ENCODE measurements around the gene MEF2B. TPM values are rescaled to one million over a fixed set of nuclear protein-coding genes. Genes with fewer than 3 reads are reported as not detected.

MEF2B gene
- total RNA-seq (2021; ENCODE audit: unreplicated experiment) = 1.1 TPM
- polyA plus RNA-seq (2012; ENCODE audit: insufficient read length) = 0.68 TPM
- percentile 37 among the genes with signal in this experiment for Bru-seq, nascent RNA
- percentile 51 among the genes with signal in this experiment for BruChase-seq, experiment 1, labeled RNA remaining after a 2-hour chase
- percentile 47 among the genes with signal in this experiment for BruChase-seq, experiment 2, labeled RNA remaining after a 6-hour chase
- long read RNA-seq, partial matches to known transcripts = 0 of 3 reads
- long read RNA-seq, other reads (novel, unspliced or antisense) = 3 of 3 reads

DNA sequence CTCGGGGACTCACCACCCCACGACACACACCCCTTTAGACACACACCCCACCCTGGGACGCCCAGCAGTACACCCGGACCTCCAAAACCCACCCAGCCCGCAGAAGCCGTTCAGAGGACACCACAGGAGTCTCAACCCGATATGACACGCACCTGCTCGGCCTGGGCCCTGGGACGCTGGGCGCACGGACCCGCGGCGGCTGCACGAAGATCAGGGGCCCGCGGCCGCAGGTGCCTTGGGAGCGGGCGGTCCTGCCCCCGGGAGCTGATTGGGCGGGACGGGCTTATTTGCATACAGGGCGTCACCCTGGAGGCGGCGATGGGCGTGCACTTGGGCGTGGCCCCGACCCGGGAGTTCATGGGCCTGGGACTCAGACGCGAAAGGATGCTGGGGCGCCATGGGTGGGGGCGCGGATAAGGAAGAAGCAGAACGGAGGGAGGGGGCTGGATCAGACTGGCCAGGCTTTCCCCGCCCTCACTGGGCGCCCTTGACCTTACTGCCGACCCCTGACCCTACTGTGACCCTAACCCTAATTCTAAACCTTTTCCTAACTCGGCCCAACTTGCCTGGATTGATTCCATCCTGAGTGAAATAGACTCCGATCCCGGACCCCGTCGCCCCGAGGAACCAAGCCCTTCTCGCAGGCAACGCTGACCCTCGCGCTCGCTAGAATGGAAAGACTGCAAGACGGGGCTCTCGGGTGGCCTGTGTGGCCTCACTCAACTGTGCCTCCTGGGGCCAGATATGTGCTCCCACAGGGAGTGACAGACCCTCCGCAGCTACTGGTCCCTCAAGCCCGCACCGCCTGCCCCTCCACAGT, at the start of gene MEF2B:
Gene MEF2B (minus strand): TSS at position 211 of the 820 bp plus-strand sequence. CDS start 19,528 bp downstream, outside the sequence.
- in situ Hi-C loops (cut with HindIII; ENCODE audit: low pct_unique_long_range_greater_than_20kb, low sequenced_read_pairs) = no loop called here
- CTCF ChIA-PET = no interaction called here
- no peak within 1 kb of the TSS for H3K4me3 ChIP-seq (ENCODE audit: low read depth in 2 of 2, low read length in 2 of 2)

GRCh38 chr19:19218911-19219310, 48.8 kb upstream of the MEF2B start:
- BruUV-seq (replicated peaks) = no TSS peak
- intact Hi-C loops (cut with micrococcal nuclease; ENCODE audit: unreplicated experiment) (no loop called here), in situ Hi-C loops (cut with HindIII; ENCODE audit: low pct_unique_long_range_greater_than_20kb, low sequenced_read_pairs) (no loop called here)
- ChIA-PET CTCF (interaction anchor here (0.7 kb wide), 1 partner anchor 95 kb away, joined by 10 read pairs; no protein-coding TSS in a partner anchor), POLR2A (no interaction called here)
- Histone ChIP-seq H3K9me3 (ENCODE audit: control insufficient read depth, insufficient read depth, low read depth, low read length) (no peaks in the 10 kb centered on the region), H3K4me1 (ENCODE audit: control insufficient read depth, insufficient read depth, low read length) (no peaks in the 10 kb centered on the region), H3K36me3 (ENCODE audit: control insufficient read depth, insufficient read depth, low read length) (no peaks in the 10 kb centered on the region), H3K4me3 (ENCODE audit: low read depth in 2 of 2, low read length in 2 of 2) (no peak overlapping the region), H3K27ac (ENCODE audit: low read length) (no peak overlapping the region), H3K27me3 (ENCODE audit: control insufficient read depth, insufficient read depth, low read length) (no peaks in the 10 kb centered on the region)
- TF ChIP-seq REST (IDR thresholded peaks at IDR 0.05; ENCODE audit: insufficient read depth in 1 of 2, low read depth in 2 of 2, low read length in 1 of 2) (no peak), SIN3A (IDR thresholded peaks at IDR 0.05; ENCODE audit: borderline replicate concordance, insufficient read depth, low read depth, low read length) (no peak), TCF7L2 (IDR thresholded peaks at IDR 0.05; ENCODE audit: low read depth, low read length) (no peak), POLR2AphosphoS5 (IDR thresholded peaks at IDR 0.05; ENCODE audit: low read depth, low read length) (no peak)
- TF ChIP-seq, protein P1, sequence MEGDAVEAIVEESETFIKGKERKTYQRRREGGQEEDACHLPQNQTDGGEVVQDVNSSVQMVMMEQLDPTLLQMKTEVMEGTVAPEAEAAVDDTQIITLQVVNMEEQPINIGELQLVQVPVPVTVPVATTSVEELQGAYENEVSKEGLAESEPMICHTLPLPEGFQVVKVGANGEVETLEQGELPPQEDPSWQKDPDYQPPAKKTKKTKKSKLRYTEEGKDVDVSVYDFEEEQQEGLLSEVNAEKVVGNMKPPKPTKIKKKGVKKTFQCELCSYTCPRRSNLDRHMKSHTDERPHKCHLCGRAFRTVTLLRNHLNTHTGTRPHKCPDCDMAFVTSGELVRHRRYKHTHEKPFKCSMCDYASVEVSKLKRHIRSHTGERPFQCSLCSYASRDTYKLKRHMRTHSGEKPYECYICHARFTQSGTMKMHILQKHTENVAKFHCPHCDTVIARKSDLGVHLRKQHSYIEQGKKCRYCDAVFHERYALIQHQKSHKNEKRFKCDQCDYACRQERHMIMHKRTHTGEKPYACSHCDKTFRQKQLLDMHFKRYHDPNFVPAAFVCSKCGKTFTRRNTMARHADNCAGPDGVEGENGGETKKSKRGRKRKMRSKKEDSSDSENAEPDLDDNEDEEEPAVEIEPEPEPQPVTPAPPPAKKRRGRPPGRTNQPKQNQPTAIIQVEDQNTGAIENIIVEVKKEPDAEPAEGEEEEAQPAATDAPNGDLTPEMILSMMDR (IDR thresholded peaks at IDR 0.05) = no peak
- ATAC-seq = no peak
- no peak for DNase-seq (ENCODE audit: low read depth, low spot score)

More for the DNA sequence above, at the start of gene MEF2B:
- no peaks in the 10 kb centered on the region for H3K36me3 ChIP-seq (ENCODE audit: control insufficient read depth, insufficient read depth, low read length)
- no peak within 1 kb of the TSS for H3K27ac ChIP-seq (ENCODE audit: low read length)
- ATAC-seq = peak; percentile 65
- H3K9me3 ChIP-seq (ENCODE audit: control insufficient read depth, insufficient read depth, low read depth, low read length) = no peaks in the 10 kb centered on the region
- no peak for DNase-seq (ENCODE audit: low read depth, low spot score)
- TF ChIP-seq, protein P1 (IDR thresholded peaks at IDR 0.05) = no peak
- no peak for TF ChIP-seq POLR2AphosphoS5 (IDR thresholded peaks at IDR 0.05; ENCODE audit: low read depth, low read length)
- TF ChIP-seq SIN3A (IDR thresholded peaks at IDR 0.05; ENCODE audit: borderline replicate concordance, insufficient read depth, low read depth, low read length) = no peak
- no peak for TF ChIP-seq TCF7L2 (IDR thresholded peaks at IDR 0.05; ENCODE audit: low read depth, low read length)
- TF ChIP-seq REST (IDR thresholded peaks at IDR 0.05; ENCODE audit: insufficient read depth in 1 of 2, low read depth in 2 of 2, low read length in 1 of 2) = no peak
- no peaks in the 10 kb centered on the region for H3K27me3 ChIP-seq (ENCODE audit: control insufficient read depth, insufficient read depth, low read length)
- POLR2A ChIA-PET = no interaction called here
- BruUV-seq (replicated peaks) = no TSS peak
- H3K4me1 ChIP-seq (ENCODE audit: control insufficient read depth, insufficient read depth, low read length) = no peaks in the 10 kb centered on the region
- intact Hi-C loops (cut with micrococcal nuclease; ENCODE audit: unreplicated experiment) = no loop called here

All from Panc1 (cell line).